H7 (cell line): Measurements from ENCODE around the gene CALN1. TPM values are rescaled to one million over a fixed set of nuclear protein-coding genes. Genes with fewer than 3 reads are reported as not detected.
"Not testable (repeated sequence)": the region's sequence is repeated elsewhere in the genome, so short reads cannot be mapped to it uniquely, and the experiment has no call there.

Experiments used
- DNase-seq: peaks from one replicate; pipeline ENCODE4 v3.0.0; 2012
- H3K27me3 ChIP-seq: 2 replicates; pipeline ENCODE4 v1.6.0; 2011; ENCODE audit warnings: mild to moderate bottlenecking, low read length; ENCODE audit not compliant: control insufficient read depth, insufficient read depth
- H3K36me3 ChIP-seq: replicated peaks from 2 replicates; pipeline ENCODE4 v1.5.1; 2011; ENCODE audit warnings: low read length; ENCODE audit not compliant: control insufficient read depth, insufficient read depth
- H3K4me3 ChIP-seq: 2 replicates; pipeline ENCODE4 v1.5.1; 2011; ENCODE audit warnings: low read depth, mild to moderate bottlenecking, control low read depth, low read length, moderate library complexity; ENCODE audit not compliant: insufficient read depth
- total RNA-seq: library from RNA; depleted of rRNA; stranded (reverse); fragments of >200 nt; shearing (Covaris generic); gene quantifications from 2 replicates; pipeline ENCODE4 v1.2.3, GENCODE V29; 2014

CALN1 gene
- total RNA-seq, 1 experiment from 2014 or later: 3.2 TPM

DNA sequence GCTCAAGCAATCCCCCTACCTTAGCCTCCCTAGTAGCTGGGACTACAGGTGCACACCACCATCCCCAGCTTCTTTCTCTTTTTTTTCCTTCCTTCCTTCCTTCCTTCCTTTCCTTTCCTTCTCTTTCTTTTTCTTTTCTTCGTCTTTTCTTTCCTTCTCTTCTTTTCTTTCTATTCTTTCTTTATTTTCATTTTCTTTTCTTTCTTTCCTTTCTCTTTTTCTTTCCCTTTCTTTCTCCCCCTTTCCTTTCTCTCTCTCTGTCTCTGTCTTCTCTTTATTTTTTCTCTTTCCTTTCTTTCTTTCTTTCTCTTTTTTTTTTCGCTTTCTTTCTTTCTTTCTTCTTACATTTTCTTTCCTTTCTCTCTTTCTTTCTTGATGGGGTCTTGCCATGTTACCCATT, 658.9 kb downstream of the CALN1 start:
- Histone ChIP-seq H3K27me3 (peaks cover 5% of the 10 kb centered on the region), H3K4me3 (no peak overlapping the region), H3K36me3 (no peaks in the 10 kb centered on the region)
- no peak for DNase-seq

- Histone ChIP-seq H3K36me3 (no peaks in the 10 kb centered on the region), H3K4me3 (peak overlapping the region; percentile 45), H3K27me3 (peaks cover 5% of the 10 kb centered on the region)
- peak; percentile 94 for DNase-seq
These were observed 659.8 kb downstream of the CALN1 start for GRCh38 chr7:71752171-71752935.

GRCh38 chr7:71750290-71750689, 661.8 kb downstream of the CALN1 start:
- DNase-seq: no peak
- Histone ChIP-seq H3K27me3 (peaks cover 5% of the 10 kb centered on the region), H3K4me3 (no peak overlapping the region), H3K36me3 (no peaks in the 10 kb centered on the region)

GRCh38 chr7:71746006-71746405, 666.1 kb downstream of the CALN1 start:
- Histone ChIP-seq H3K36me3 (no peaks in the 10 kb centered on the region), H3K4me3 (no peak overlapping the region), H3K27me3 (no peaks in the 10 kb centered on the region; the same call in 1 of the 2 replicates)
- no peak for DNase-seq

GRCh38 chr7:71740174-71740560, 672.0 kb downstream of the CALN1 start:
- no peak for DNase-seq
- no peaks in the 10 kb centered on the region for H3K36me3 ChIP-seq
- no peaks in the 10 kb centered on the region for H3K27me3 ChIP-seq
- no peak overlapping the region for H3K4me3 ChIP-seq

- Histone ChIP-seq H3K4me3 (no peak overlapping the region), H3K27me3 (no peaks in the 10 kb centered on the region), H3K36me3 (no peaks in the 10 kb centered on the region)
- peak; percentile 72 for DNase-seq
These were observed 672.5 kb downstream of the CALN1 start for GRCh38 chr7:71739520-71740173.

DNA sequence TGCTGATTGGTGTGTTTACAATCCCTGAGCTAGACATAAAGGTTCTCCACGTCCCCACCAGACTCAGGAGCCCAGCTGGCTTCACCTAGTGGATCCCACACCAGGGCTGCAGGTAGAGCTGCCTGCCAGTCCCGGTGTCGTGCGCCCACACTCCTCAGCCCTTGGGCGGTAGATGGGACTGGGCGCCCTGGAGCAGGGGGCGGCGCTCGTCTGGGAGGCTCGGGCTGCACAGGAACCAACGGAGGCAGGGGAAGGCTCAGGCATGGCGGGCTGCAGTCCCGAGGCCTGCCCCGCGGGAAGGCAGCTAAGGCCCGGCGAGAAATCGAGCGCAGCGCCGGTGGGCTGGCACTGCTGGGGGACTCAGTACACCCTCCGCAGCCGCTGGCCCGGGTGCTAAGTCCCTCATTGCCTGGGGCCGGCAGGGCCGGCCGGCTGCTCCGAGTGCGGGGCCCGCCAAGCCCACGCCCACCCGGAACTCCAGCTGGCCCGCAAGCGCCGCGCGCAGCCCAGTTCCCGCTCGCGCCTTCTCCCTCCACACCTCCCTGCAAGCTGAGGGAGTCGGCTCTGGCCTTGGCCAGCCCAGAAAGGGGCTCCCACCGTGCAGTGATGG, 674.1 kb downstream of the CALN1 start:
- DNase-seq, H3K27me3 ChIP-seq, H3K36me3 ChIP-seq, H3K4me3 ChIP-seq: not testable (repeated sequence)

DNA sequence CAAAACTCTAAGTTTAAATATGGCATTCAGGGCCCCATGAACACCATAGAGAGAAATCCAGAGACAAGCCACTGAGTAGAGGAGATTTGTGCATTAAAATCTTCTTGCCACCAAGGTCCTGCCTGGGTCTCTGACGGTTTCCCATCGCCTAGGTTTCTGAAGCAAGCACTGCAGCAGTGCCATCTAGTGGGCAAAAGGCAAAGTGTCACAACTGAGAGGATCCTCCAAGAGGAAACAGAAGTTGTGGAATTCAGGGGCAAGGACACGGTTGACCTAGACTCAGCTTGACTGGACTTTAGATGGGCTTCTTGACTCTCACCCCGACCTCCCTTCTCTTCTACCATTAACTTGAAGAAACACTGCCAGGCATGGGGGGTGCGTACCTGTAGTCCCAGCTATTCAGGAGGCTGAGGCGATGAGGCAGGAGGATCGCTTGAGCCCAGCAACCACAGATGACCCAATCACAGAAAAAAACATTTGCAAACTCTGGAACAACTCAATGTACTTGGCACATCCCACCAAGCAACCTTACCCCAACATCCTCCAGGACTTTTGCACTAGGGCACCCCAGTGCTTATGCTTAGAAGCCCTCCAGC, 676.1 kb downstream of the CALN1 start:
- no peaks in the 10 kb centered on the region for H3K27me3 ChIP-seq
- no peaks in the 10 kb centered on the region for H3K36me3 ChIP-seq
- peak; percentile 78 for DNase-seq
- H3K4me3 ChIP-seq: no peak overlapping the region

GRCh38 chr7:71733107-71733870, 678.8 kb downstream of the CALN1 start:
- no peaks in the 10 kb centered on the region for H3K36me3 ChIP-seq
- H3K27me3 ChIP-seq: no peaks in the 10 kb centered on the region
- peak; percentile 92 for DNase-seq
- H3K4me3 ChIP-seq: peak overlapping the region; percentile 30

DNA sequence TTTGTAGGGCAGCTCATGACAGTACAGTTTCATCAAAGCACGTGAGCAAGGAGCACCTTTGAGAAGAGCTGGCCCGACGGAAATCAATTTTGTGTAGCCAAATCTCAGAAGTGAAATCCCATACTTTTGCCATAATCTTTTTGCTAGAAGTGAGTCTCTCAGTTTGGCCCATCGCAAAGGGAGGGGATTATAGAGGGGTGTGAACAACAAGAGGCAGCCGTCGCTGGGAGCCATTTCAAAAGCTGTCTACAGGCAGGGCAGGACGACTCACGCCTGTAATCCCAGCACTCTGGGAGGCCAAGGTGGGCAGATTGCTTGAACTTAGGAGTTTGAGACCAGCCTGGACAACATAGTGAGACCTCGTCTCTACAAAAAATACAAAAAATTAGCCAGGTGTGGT, 680.4 kb downstream of the CALN1 start:
- no peaks in the 10 kb centered on the region for H3K36me3 ChIP-seq
- no peak overlapping the region for H3K4me3 ChIP-seq
- DNase-seq: no peak
- H3K27me3 ChIP-seq: no peaks in the 10 kb centered on the region
